Bronchus fibroblast of lung (primary cell): ENCODE data around the gene HAP1. TPM values are rescaled to one million over a fixed set of nuclear protein-coding genes. Genes with fewer than 3 reads are reported as not detected.

Experiments used
- total RNA-seq: library from RNA; depleted of rRNA; stranded (reverse); fragments of >200 nt; gene quantifications from 2 replicates; pipeline ENCODE4 v1.2.3, GENCODE V29; 2015

The HAP1 gene
- total RNA-seq = under 0.01 TPM in 1 of 2 replicates, not detected in the other

GRCh38 chr17:41734139-41734948, at the start of gene HAP1:
Gene HAP1, minus strand, starts transcription at chr17:41734643. Its CDS starts 9 bp downstream, at chr17:41734634.

GRCh38 chr17:41711669-41712400, 22.6 kb downstream of the HAP1 start, which contains the start of gene GAST:
Gene GAST, plus strand, starts transcription at chr17:41712331. Its CDS starts 3,106 bp downstream, at chr17:41715437.

GRCh38 chr17:41688641-41689496, 45.6 kb downstream of the HAP1 start, which contains the start of gene EIF1:
Gene EIF1, plus strand, starts transcription at chr17:41688885. Its CDS starts 154 bp downstream, at chr17:41689039.

Other genes with a start within 250 kb of the HAP1 start
- not detected in 2 replicates for gene KRT36, start 244.7 kb downstream of the HAP1 start, total RNA-seq
- gene KRT13, start 229.0 kb downstream of the HAP1 start, total RNA-seq = not detected in 2 replicates
- 0.45 and 0.67 TPM in 2 replicates for gene KRT15, start 215.8 kb downstream of the HAP1 start, total RNA-seq
- gene KRT19, start 206.3 kb downstream of the HAP1 start, total RNA-seq = 14.7 and 16.1 TPM in 2 replicates
- gene KRT9, start 162.6 kb downstream of the HAP1 start, total RNA-seq = not detected in 2 replicates
- gene KRT14, start 147.7 kb downstream of the HAP1 start, total RNA-seq = not detected in 2 replicates
- not detected in 2 replicates for gene KRT16, start 121.9 kb downstream of the HAP1 start, total RNA-seq
- gene KRT17, start 110.1 kb downstream of the HAP1 start, total RNA-seq = 0.89 and 3.7 TPM in 2 replicates
- 86.2 and 95.7 TPM in 2 replicates for gene EIF1, start 45.8 kb downstream of the HAP1 start, total RNA-seq
- not detected in 2 replicates for gene GAST, start 22.3 kb downstream of the HAP1 start, total RNA-seq
- 31.1 and 32.8 TPM in 2 replicates for gene JUP, start 52.1 kb upstream of the HAP1 start, total RNA-seq
- 48.6 and 53.4 TPM in 2 replicates for gene P3H4, start 77.3 kb upstream of the HAP1 start, total RNA-seq
- 235 and 246 TPM in 2 replicates for gene FKBP10, start 78.4 kb upstream of the HAP1 start, total RNA-seq
- 58.7 and 65.0 TPM in 2 replicates for gene NT5C3B, start 101.6 kb upstream of the HAP1 start, total RNA-seq
- gene KLHL10, start 103.2 kb upstream of the HAP1 start, total RNA-seq = 0.17 TPM in 1 of 2 replicates, not detected in the other
- 10.6 and 11.6 TPM in 2 replicates for gene KLHL11, start 130.8 kb upstream of the HAP1 start, total RNA-seq
- 445 and 520 TPM in 2 replicates for gene ACLY, start 184.3 kb upstream of the HAP1 start, total RNA-seq
- 0.45 and 2.0 TPM in 2 replicates for gene ODAD4, start 196.0 kb upstream of the HAP1 start, total RNA-seq
- gene CNP, start 232.2 kb upstream of the HAP1 start, total RNA-seq = 54.5 and 60.2 TPM in 2 replicates